A673 (cell line): ENCODE data around the gene BST2. TPM values are rescaled to one million over a fixed set of nuclear protein-coding genes. Genes with fewer than 3 reads are reported as not detected.

Experiments
- BruUV-seq: library from RNA; stranded (reverse); fragments of 400-500 nt; replicated peaks from 2 replicates; lab custom pipeline; 2021; lab: Mats Ljungman, UMichigan
- CTCF ChIA-PET: fragments of 300-600 bp; sonication (Branson Sonifier 250); formaldehyde crosslinking; loops from one replicate; lab custom pipeline; 2022; ENCODE audit warnings: antibody characterized with exemption; lab: Charles Lee
- POLR2A ChIA-PET: fragments of 300-600 bp; sonication (Branson Sonifier 250); formaldehyde crosslinking; loops from one replicate; lab custom pipeline; 2022; ENCODE audit warnings: antibody characterized with exemption; ENCODE audit not compliant: low non-redundant PET; lab: Charles Lee
- DNase-seq: peaks from one replicate; pipeline ENCODE4 v3.0.0-alpha.2; 2015; ENCODE audit warnings: low spot score
- H3K27ac ChIP-seq: fragments of 200-600 bp; sonication (generic); 2 replicates; pipeline ENCODE4 v1.5.1; 2016; ENCODE audit warnings: mixed run types, low read depth, mild to moderate bottlenecking, mixed read lengths, antibody characterized with exemption, low read length; ENCODE audit not compliant: poor library complexity, severe bottlenecking
- H3K27me3 ChIP-seq: fragments of 200-600 bp; sonication (generic); replicated peaks from 2 replicates; pipeline ENCODE4 v1.6.1; 2017; ENCODE audit warnings: mixed run types, low read depth, mild to moderate bottlenecking, mixed read lengths, antibody characterized with exemption, low read length; ENCODE audit not compliant: insufficient read depth, poor library complexity
- H3K36me3 ChIP-seq: fragments of 200-600 bp; sonication (generic); 2 replicates; pipeline ENCODE4 v1.6.1; 2016; ENCODE audit warnings: mixed run types, mild to moderate bottlenecking, mixed read lengths, antibody characterized with exemption, low read length; ENCODE audit not compliant: insufficient read depth, poor library complexity, severe bottlenecking
- H3K4me1 ChIP-seq: fragments of 200-600 bp; sonication (generic); 2 replicates; pipeline ENCODE4 v1.6.1; 2017; ENCODE audit warnings: mixed run types, mild to moderate bottlenecking, mixed read lengths, antibody characterized with exemption, low read length; ENCODE audit not compliant: insufficient read depth, poor library complexity, severe bottlenecking
- H3K4me3 ChIP-seq: fragments of 200-600 bp; sonication (generic); 2 replicates; pipeline ENCODE4 v1.5.1; 2016; ENCODE audit warnings: low read depth, mixed run types, mild to moderate bottlenecking, mixed read lengths, low read length; ENCODE audit not compliant: poor library complexity, severe bottlenecking
- H3K9me3 ChIP-seq: fragments of 200-600 bp; sonication (generic); 2 replicates; pipeline ENCODE4 v1.6.1; 2016; ENCODE audit warnings: mixed run types, low read depth, mild to moderate bottlenecking, mixed read lengths, antibody characterized with exemption, low read length; ENCODE audit not compliant: poor library complexity, severe bottlenecking
- EZH2 ChIP-seq: fragments of 200-600 bp; sonication (generic); IDR thresholded peaks from 2 replicates; pipeline ENCODE4 v1.6.1; 2017; ENCODE audit warnings: borderline replicate concordance, low read depth, mild to moderate bottlenecking, mixed read lengths, antibody characterized with exemption, low read length; ENCODE audit not compliant: poor library complexity, severe bottlenecking
- intact Hi-C: fragments of 100-400 bp; cut with micrococcal nuclease; formaldehyde crosslinking; loops from one replicate; pipeline ENCODE4 v1.10.0; 2022; ENCODE audit not compliant: unreplicated experiment
- total RNA-seq: library from RNA; stranded (reverse); gene quantifications from 2 replicates; pipeline ENCODE4 v1.2.3, GENCODE V29; 2021
- TF ChIP-seq, protein P1 (sequence below): fragments of 300-800, 200-600 bp; sonication (generic); conservative IDR thresholded peaks from 2 replicates; pipeline ENCODE4 v1.5.1; 2017; ENCODE audit warnings: low read depth, mild to moderate bottlenecking, antibody characterized with exemption, low read length, moderate library complexity, mixed read lengths

Gene BST2
- total RNA-seq, 1 experiment from 2014 or later = 1.3 TPM

GRCh38 chr19:17436094-17436873 lies 30.9 kb upstream of the BST2 start:
- H3K36me3 ChIP-seq = no peaks in the 10 kb centered on the region
- H3K27ac ChIP-seq = no peak overlapping the region
- H3K9me3 ChIP-seq = no peaks in the 10 kb centered on the region
- no TSS peak for BruUV-seq
- TF ChIP-seq EZH2 = no peak
- TF ChIP-seq, protein P1, sequence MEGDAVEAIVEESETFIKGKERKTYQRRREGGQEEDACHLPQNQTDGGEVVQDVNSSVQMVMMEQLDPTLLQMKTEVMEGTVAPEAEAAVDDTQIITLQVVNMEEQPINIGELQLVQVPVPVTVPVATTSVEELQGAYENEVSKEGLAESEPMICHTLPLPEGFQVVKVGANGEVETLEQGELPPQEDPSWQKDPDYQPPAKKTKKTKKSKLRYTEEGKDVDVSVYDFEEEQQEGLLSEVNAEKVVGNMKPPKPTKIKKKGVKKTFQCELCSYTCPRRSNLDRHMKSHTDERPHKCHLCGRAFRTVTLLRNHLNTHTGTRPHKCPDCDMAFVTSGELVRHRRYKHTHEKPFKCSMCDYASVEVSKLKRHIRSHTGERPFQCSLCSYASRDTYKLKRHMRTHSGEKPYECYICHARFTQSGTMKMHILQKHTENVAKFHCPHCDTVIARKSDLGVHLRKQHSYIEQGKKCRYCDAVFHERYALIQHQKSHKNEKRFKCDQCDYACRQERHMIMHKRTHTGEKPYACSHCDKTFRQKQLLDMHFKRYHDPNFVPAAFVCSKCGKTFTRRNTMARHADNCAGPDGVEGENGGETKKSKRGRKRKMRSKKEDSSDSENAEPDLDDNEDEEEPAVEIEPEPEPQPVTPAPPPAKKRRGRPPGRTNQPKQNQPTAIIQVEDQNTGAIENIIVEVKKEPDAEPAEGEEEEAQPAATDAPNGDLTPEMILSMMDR = no peak
- intact Hi-C loops = no loop called here
- POLR2A ChIA-PET = no interaction called here
- no peaks in the 10 kb centered on the region for H3K4me1 ChIP-seq
- DNase-seq = no peak
- CTCF ChIA-PET = no interaction called here
- no peaks in the 10 kb centered on the region for H3K27me3 ChIP-seq
- H3K4me3 ChIP-seq = no peak overlapping the region

- POLR2A ChIA-PET = no interaction called here
- no peak overlapping the region for H3K27ac ChIP-seq
- no peaks in the 10 kb centered on the region for H3K36me3 ChIP-seq
- H3K27me3 ChIP-seq = no peaks in the 10 kb centered on the region
- TF ChIP-seq, protein P1 = no peak
- no peak for TF ChIP-seq EZH2
- H3K9me3 ChIP-seq = no peaks in the 10 kb centered on the region
- H3K4me1 ChIP-seq = no peaks in the 10 kb centered on the region
- CTCF ChIA-PET = no interaction called here
- intact Hi-C loops = no loop called here
- no peak for DNase-seq
- BruUV-seq = no TSS peak
- H3K4me3 ChIP-seq = no peak overlapping the region
Measured at GRCh38 chr19:17435218-17435617, 29.8 kb upstream of the BST2 start.

DNA sequence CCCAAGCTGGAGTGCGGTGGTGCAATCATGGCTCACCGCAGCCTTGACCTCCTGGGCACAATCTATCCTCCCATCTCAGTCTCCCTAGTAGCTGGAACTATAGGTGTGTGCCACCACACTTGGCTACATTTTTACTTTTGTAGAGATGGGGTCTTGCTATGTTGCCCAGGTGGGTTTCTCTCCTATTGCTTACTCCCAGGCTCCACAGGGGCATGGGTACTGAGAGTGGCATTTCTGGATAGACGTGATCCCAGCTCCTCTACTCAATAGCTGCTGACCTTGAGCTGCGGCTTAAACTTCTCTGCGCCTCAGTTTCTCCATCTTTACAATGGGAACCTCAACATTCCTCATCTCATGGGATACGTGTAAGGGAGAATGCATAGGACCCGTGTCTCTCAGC lies 26.0 kb upstream of the BST2 start:
- Histone ChIP-seq H3K27ac (no peak overlapping the region), H3K27me3 (no peaks in the 10 kb centered on the region), H3K36me3 (no peaks in the 10 kb centered on the region), H3K4me3 (no peak overlapping the region), H3K4me1 (no peaks in the 10 kb centered on the region), H3K9me3 (no peaks in the 10 kb centered on the region)
- DNase-seq = no peak
- CTCF ChIA-PET = no interaction called here
- no peak for TF ChIP-seq EZH2
- TF ChIP-seq, protein P1 = no peak
- POLR2A ChIA-PET = no interaction called here
- intact Hi-C loops = no loop called here
- no TSS peak for BruUV-seq
